Right atrium auricular region (tissue), 2 donors: ENCODE data around the gene RNF5. TPM values are rescaled to one million over a fixed set of nuclear protein-coding genes. Genes with fewer than 3 reads are reported as not detected.

Experiments
- DNase-seq: peaks from one replicate; pipeline ENCODE4 v3.0.0-alpha.2; 2019; ENCODE audit warnings: low spot score
- H3K27ac ChIP-seq, 2 donors: fragments of 200-600 bp; sonication (generic); 1 replicate in 1 of 2; 2 replicates in 1 of 2; pipeline ENCODE4 v1.5.1; 2016 to 2019
- H3K27me3 ChIP-seq, 2 donors: fragments of 200-600 bp; sonication (generic); one replicate each; pipeline versions ENCODE4 v1.5.1 to v1.6.0; 2017 to 2019
- H3K36me3 ChIP-seq: fragments of 200-600 bp; sonication (generic); one replicate; pipeline ENCODE4 v1.5.1; 2016
- H3K4me1 ChIP-seq, 2 donors: fragments of 200-600 bp; sonication (generic); one replicate each; pipeline versions ENCODE4 v1.5.1 to v1.6.0; 2017 to 2019
- H3K4me3 ChIP-seq, 2 donors: fragments of 200-600 bp; sonication (generic); 1 replicate in 1 of 2; 2 replicates in 1 of 2; pipeline ENCODE4 v1.5.1; 2017 to 2019; ENCODE audit warnings: mild to moderate bottlenecking in 1 of 2, moderate library complexity in 1 of 2
- H3K9me3 ChIP-seq, 2 donors: fragments of 200-600 bp; sonication (generic); one replicate each; pipeline ENCODE4 v1.5.1; 2019
- CTCF ChIP-seq, 2 donors: fragments of 200-600 bp; sonication (generic); IDR thresholded peaks; one replicate each; pipeline ENCODE4 v1.5.1; 2019; ENCODE audit warnings: antibody characterized with exemption in 2 of 2
- total RNA-seq, 2 donors: library from RNA; depleted of rRNA; stranded (reverse); fragments of >200 nt; gene quantifications; one replicate each; pipeline ENCODE4 v1.1.0, GENCODE V29; 2016

The RNF5 gene
- total RNA-seq, 2 donors from 2014 or later = 104 to 106 TPM

- H3K4me1 ChIP-seq = peaks cover 0 to 36% of the 10 kb centered on the region in 2 donors
- TF ChIP-seq CTCF (IDR thresholded peaks at IDR 0.05) = no peak
- peak overlapping the region; percentile 90 to 92 for H3K27ac ChIP-seq
Measured at GRCh38 chr6:32151181-32151862, 26.9 kb upstream of the RNF5 start.

GRCh38 chr6:32151863-32152768 lies 26.1 kb upstream of the RNF5 start, which contains the start of gene PRRT1:
Gene PRRT1 (minus strand): TSS chr6:32151939. CDS start chr6:32151827, 112 bp downstream.
- DNase-seq = no peak
- peaks cover 0 to 36% of the 10 kb centered on the region in 2 donors for H3K4me1 ChIP-seq
- H3K36me3 ChIP-seq = peaks cover 15% of the 10 kb centered on the region
- H3K27ac ChIP-seq = peak within 1 kb of the TSS; percentile 90 to 92
- no peaks in the 10 kb centered on the region for H3K9me3 ChIP-seq
- H3K27me3 ChIP-seq = no peaks in the 10 kb centered on the region
- TF ChIP-seq CTCF (IDR thresholded peaks at IDR 0.05) = no peak
- H3K4me3 ChIP-seq = peak within 1 kb of the TSS; percentile 23 to 71

More at GRCh38 chr6:32151181-32151862, 26.9 kb upstream of the RNF5 start:
- peaks cover 7% of the 10 kb centered on the region for H3K36me3 ChIP-seq
- no peaks in the 10 kb centered on the region for H3K27me3 ChIP-seq
- H3K9me3 ChIP-seq = no peaks in the 10 kb centered on the region
- peak overlapping the region; percentile 23 to 71 for H3K4me3 ChIP-seq
- no peak for DNase-seq

GRCh38 chr6:32152769-32153563 lies 25.2 kb upstream of the RNF5 start:
- H3K36me3 ChIP-seq = peaks cover 24% of the 10 kb centered on the region
- peaks cover 0 to 36% of the 10 kb centered on the region in 2 donors for H3K4me1 ChIP-seq
- peak overlapping the region; percentile 71 to 72 for H3K4me3 ChIP-seq
- H3K27me3 ChIP-seq = no peaks in the 10 kb centered on the region
- no peaks in the 10 kb centered on the region for H3K9me3 ChIP-seq
- no peak for TF ChIP-seq CTCF (IDR thresholded peaks at IDR 0.05)
- DNase-seq = no peak
- H3K27ac ChIP-seq = peak overlapping the region; percentile 90 to 92

- Histone ChIP-seq H3K36me3 (peaks cover 33% of the 10 kb centered on the region), H3K27me3 (no peaks in the 10 kb centered on the region), H3K4me1 (peaks cover 0 to 36% of the 10 kb centered on the region in 2 donors), H3K27ac (peak within 1 kb of the TSS; percentile 90 to 92), H3K9me3 (no peaks in the 10 kb centered on the region), H3K4me3 (peak within 1 kb of the TSS; percentile 71 to 72)
- DNase-seq = peak; percentile 92
- TF ChIP-seq CTCF (IDR thresholded peaks at IDR 0.05) = no peak
Measured at GRCh38 chr6:32153564-32154513, 24.4 kb upstream of the RNF5 start, which contains the start of gene PPT2. Gene PPT2 (plus strand): TSS chr6:32154141. CDS start chr6:32154595, 454 bp downstream.
